GM23338 (cell line): Measurements from ENCODE around the gene SLC2A11. TPM values are rescaled to one million over a fixed set of nuclear protein-coding genes. Genes with fewer than 3 reads are reported as not detected.

Experiments used
- ATAC-seq: fragments of 200-7000 bp; cut with Tn5 transposase; 3 replicates; pipeline ENCODE4 v1.9.1; 2020
- DNase-seq: peaks from one replicate; pipeline ENCODE4 v3.0.0-alpha.2; 2015; ENCODE audit warnings: low spot score
- H2AFZ ChIP-seq: fragments of 200-600 bp; sonication (generic); 2 replicates; pipeline ENCODE4 v1.8.0; 2016; ENCODE audit warnings: antibody characterized with exemption, mild to moderate bottlenecking, moderate library complexity
- H3F3A ChIP-seq: fragments of 200-600 bp; sonication (generic); replicated peaks from 2 replicates; pipeline ENCODE4 v1.8.0; 2017; ENCODE audit warnings: antibody characterized with exemption, mixed run types, low read depth
- H3K27ac ChIP-seq: fragments of 200-600 bp; sonication (generic); 2 replicates; pipeline ENCODE4 v1.6.1; 2016; ENCODE audit warnings: low read depth
- H3K27me3 ChIP-seq: fragments of 200-600 bp; sonication (generic); 2 replicates; pipeline ENCODE4 v1.8.0; 2016; ENCODE audit warnings: mild to moderate bottlenecking, mixed run types, moderate library complexity; ENCODE audit not compliant: insufficient read depth
- H3K36me3 ChIP-seq: fragments of 200-600 bp; sonication (generic); 2 replicates; pipeline ENCODE4 v1.8.0; 2016; ENCODE audit warnings: mild to moderate bottlenecking; ENCODE audit not compliant: insufficient read depth
- H3K4me1 ChIP-seq: fragments of 200-600 bp; sonication (generic); 2 replicates; pipeline ENCODE4 v1.8.0; 2016; ENCODE audit warnings: mild to moderate bottlenecking, moderate library complexity; ENCODE audit not compliant: insufficient read depth
- H3K4me2 ChIP-seq: fragments of 200-600 bp; sonication (generic); 2 replicates; pipeline ENCODE4 v1.7.1; 2017; ENCODE audit warnings: mixed run types
- H3K4me3 ChIP-seq: fragments of 200-600 bp; sonication (generic); 2 replicates; pipeline ENCODE4 v1.6.1; 2016; ENCODE audit warnings: mixed run types
- H3K79me2 ChIP-seq: fragments of 200-600 bp; sonication (generic); replicated peaks from 2 replicates; pipeline ENCODE4 v1.8.0; 2017; ENCODE audit warnings: mild to moderate bottlenecking; ENCODE audit not compliant: insufficient read depth
- H3K9me2 ChIP-seq: fragments of 200-600 bp; sonication (generic); 2 replicates; pipeline ENCODE4 v1.8.0; 2017; ENCODE audit not compliant: insufficient read depth
- H4K20me1 ChIP-seq: fragments of 200-600 bp; sonication (generic); replicated peaks from 2 replicates; pipeline ENCODE4 v1.8.0; 2017; ENCODE audit warnings: mild to moderate bottlenecking; ENCODE audit not compliant: insufficient read depth
- H3K27ac Mint-ChIP-seq: 2 replicates; pipeline ENCODE4 v1.8.0; 2020; ENCODE audit warnings: inconsistent platforms, mild to moderate bottlenecking, moderate library complexity, mixed read lengths
- H3K27me3 Mint-ChIP-seq: 3 replicates; pipeline ENCODE4 v1.8.0; 2022; ENCODE audit warnings: low read depth, mild to moderate bottlenecking, moderate library complexity, mixed read lengths, inconsistent platforms; ENCODE audit not compliant: insufficient read depth, poor library complexity
- H3K36me3 Mint-ChIP-seq: 3 replicates; pipeline ENCODE4 v1.8.0; 2021; ENCODE audit warnings: low read depth, mild to moderate bottlenecking, inconsistent platforms, moderate library complexity, mixed read lengths
- H3K4me1 Mint-ChIP-seq: 3 replicates; pipeline ENCODE4 v1.8.0; 2020; ENCODE audit warnings: mild to moderate bottlenecking, inconsistent platforms, mixed read lengths
- H3K4me3 Mint-ChIP-seq: 3 replicates; pipeline ENCODE4 v1.8.0; 2021; ENCODE audit warnings: moderate library complexity, mild to moderate bottlenecking, inconsistent platforms, mixed read lengths
- H3K9me3 Mint-ChIP-seq: 3 replicates; pipeline ENCODE4 v1.8.0; 2020; ENCODE audit warnings: moderate library complexity, mild to moderate bottlenecking, inconsistent platforms, mixed read lengths
- CREB1 ChIP-seq: fragments of 250-450 bp; sonication (Bioruptor Pico); IDR thresholded peaks from 2 replicates; pipeline ENCODE4 v1.5.0; 2020; ENCODE audit warnings: low read depth, mild to moderate bottlenecking, moderate library complexity
- ETS1 ChIP-seq: IDR thresholded peaks from 2 replicates; pipeline ENCODE4 v1.6.1; 2016; ENCODE audit warnings: antibody characterized with exemption
- EZH2 ChIP-seq: fragments of 200-600 bp; sonication (generic); IDR thresholded peaks from one replicate; pipeline ENCODE4 v1.8.0; 2017; ENCODE audit warnings: antibody characterized with exemption, mild to moderate bottlenecking, low read depth; ENCODE audit not compliant: unreplicated experiment
- EZH2phosphoT487 ChIP-seq: fragments of 200-600 bp; sonication (generic); IDR thresholded peaks from one replicate; pipeline ENCODE4 v1.8.1; 2018; ENCODE audit warnings: antibody characterized with exemption; ENCODE audit not compliant: unreplicated experiment
- JUNB ChIP-seq: IDR thresholded peaks from one replicate; pipeline ENCODE4 v1.6.1; 2016; ENCODE audit warnings: antibody characterized with exemption; ENCODE audit not compliant: unreplicated experiment
- NANOG ChIP-seq: IDR thresholded peaks from 2 replicates; pipeline ENCODE4 v1.6.1; 2016; ENCODE audit warnings: antibody characterized with exemption, borderline replicate concordance
- POLR2AphosphoS5 ChIP-seq: IDR thresholded peaks from 2 replicates; pipeline ENCODE4 v1.6.1; 2016; ENCODE audit warnings: antibody characterized with exemption, low read depth
- STAT1 ChIP-seq: IDR thresholded peaks from one replicate; pipeline ENCODE4 v1.6.1; 2016; ENCODE audit warnings: antibody characterized with exemption; ENCODE audit not compliant: unreplicated experiment
- ZNF114 ChIP-seq: fragments of 250-450 bp; sonication (Bioruptor Pico); IDR thresholded peaks from 2 replicates; pipeline ENCODE4 v1.5.0; 2020; ENCODE audit warnings: mild to moderate bottlenecking, moderate library complexity
- ZNF331 ChIP-seq: fragments of 250-450 bp; sonication (Bioruptor Pico); IDR thresholded peaks from 2 replicates; pipeline ENCODE4 v1.5.0; 2020; ENCODE audit warnings: low read depth, mild to moderate bottlenecking, moderate library complexity
- ZNF462 ChIP-seq: fragments of 250-450 bp; sonication (Bioruptor Pico); IDR thresholded peaks from 2 replicates; pipeline ENCODE4 v1.5.0; 2020; ENCODE audit warnings: mild to moderate bottlenecking, moderate library complexity
- polyA plus RNA-seq: library from polyadenylated mRNA; unstranded; fragments of >200 nt; fragmentation: Nextera tagmentation; extraction: Ambion mirVana; gene quantifications from 2 replicates; pipeline ENCODE4 v1.2.1, GENCODE V29; 2016
- total RNA-seq: library from RNA; depleted of rRNA; stranded (reverse); fragments of >200 nt; shearing (Covaris generic); gene quantifications from 2 replicates; pipeline ENCODE4 v1.2.3, GENCODE V29; 2014
- TF ChIP-seq, protein P1 (sequence below): IDR thresholded peaks from one replicate; pipeline ENCODE4 v1.6.1; 2018; ENCODE audit warnings: antibody characterized with exemption; ENCODE audit not compliant: unreplicated experiment

The SLC2A11 gene
- total and polyA plus RNA-seq, 2 experiments from 2014 or later = 7.1 to 21.8 TPM

DNA sequence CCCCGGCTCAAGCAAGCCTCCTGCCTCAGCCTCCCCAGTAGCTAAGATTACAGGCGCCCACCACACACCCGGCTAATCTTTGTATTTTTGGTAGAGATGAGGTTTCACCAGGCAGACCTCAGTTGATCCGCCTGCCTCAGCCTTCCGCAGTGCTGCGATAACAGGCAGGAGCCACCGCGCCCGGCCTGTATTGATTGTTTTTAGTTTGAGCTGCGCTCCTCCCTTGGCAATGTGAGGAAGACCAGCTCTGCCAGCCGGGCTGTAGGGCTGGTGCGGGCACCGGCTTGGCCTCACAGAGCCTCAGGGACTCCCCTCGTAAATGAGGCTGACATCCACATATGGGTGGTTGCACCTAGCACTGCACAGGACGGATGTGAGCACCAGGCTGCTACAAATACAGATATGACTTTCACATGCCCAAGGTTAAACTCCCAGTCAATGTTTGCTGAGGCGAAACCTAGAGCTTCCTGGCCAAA is 7.5 kb upstream of the SLC2A11 start (continued):
- TF ChIP-seq ZNF114 (CRISPR knock-in tag) (no peak), ZNF331 (no peak), CREB1 (CRISPR knock-in tag) (no peak), ETS1 (no peak), JUNB (no peak), EZH2phosphoT487 (no peak), NANOG (no peak), EZH2 (no peak), POLR2AphosphoS5 (no peak), STAT1 (no peak)
- TF ChIP-seq, protein P1, sequence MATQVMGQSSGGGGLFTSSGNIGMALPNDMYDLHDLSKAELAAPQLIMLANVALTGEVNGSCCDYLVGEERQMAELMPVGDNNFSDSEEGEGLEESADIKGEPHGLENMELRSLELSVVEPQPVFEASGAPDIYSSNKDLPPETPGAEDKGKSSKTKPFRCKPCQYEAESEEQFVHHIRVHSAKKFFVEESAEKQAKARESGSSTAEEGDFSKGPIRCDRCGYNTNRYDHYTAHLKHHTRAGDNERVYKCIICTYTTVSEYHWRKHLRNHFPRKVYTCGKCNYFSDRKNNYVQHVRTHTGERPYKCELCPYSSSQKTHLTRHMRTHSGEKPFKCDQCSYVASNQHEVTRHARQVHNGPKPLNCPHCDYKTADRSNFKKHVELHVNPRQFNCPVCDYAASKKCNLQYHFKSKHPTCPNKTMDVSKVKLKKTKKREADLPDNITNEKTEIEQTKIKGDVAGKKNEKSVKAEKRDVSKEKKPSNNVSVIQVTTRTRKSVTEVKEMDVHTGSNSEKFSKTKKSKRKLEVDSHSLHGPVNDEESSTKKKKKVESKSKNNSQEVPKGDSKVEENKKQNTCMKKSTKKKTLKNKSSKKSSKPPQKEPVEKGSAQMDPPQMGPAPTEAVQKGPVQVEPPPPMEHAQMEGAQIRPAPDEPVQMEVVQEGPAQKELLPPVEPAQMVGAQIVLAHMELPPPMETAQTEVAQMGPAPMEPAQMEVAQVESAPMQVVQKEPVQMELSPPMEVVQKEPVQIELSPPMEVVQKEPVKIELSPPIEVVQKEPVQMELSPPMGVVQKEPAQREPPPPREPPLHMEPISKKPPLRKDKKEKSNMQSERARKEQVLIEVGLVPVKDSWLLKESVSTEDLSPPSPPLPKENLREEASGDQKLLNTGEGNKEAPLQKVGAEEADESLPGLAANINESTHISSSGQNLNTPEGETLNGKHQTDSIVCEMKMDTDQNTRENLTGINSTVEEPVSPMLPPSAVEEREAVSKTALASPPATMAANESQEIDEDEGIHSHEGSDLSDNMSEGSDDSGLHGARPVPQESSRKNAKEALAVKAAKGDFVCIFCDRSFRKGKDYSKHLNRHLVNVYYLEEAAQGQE = no peak

- Mint-ChIP-seq H3K4me3 (peak overlapping the region; percentile 79), H3K9me3 (no peaks in the 10 kb centered on the region), H3K27me3 (peaks cover 15% of the 10 kb centered on the region), H3K36me3 (no peaks in the 10 kb centered on the region; the same call in 1 of the 3 replicates), H3K27ac (peak overlapping the region; percentile 94), H3K4me1 (peaks cover 20% of the 10 kb centered on the region)
- DNase-seq (peak; percentile 83), ATAC-seq (peak; percentile 60)
- H3K36me3 ChIP-seq = no peaks in the 10 kb centered on the region
- peaks cover 3% of the 10 kb centered on the region for H3K79me2 ChIP-seq
- H3K4me2 ChIP-seq = peak overlapping the region; percentile 94
- H4K20me1 ChIP-seq = no peaks in the 10 kb centered on the region
- H3K9me2 ChIP-seq = no peaks in the 10 kb centered on the region
- H3K27ac ChIP-seq = peak overlapping the region; percentile 89
- H2AFZ ChIP-seq = peak overlapping the region; percentile 70
- no peaks in the 10 kb centered on the region for H3K27me3 ChIP-seq
- H3F3A ChIP-seq = peaks cover 25% of the 10 kb centered on the region
- H3K4me1 ChIP-seq = peaks cover 11% of the 10 kb centered on the region
- peak overlapping the region; percentile 75 for H3K4me3 ChIP-seq
- no peak for TF ChIP-seq ZNF114 (CRISPR knock-in tag)
- TF ChIP-seq ZNF462 (CRISPR knock-in tag) = no peak
- TF ChIP-seq EZH2 = no peak
- TF ChIP-seq NANOG = no peak
- no peak for TF ChIP-seq STAT1
- no peak for TF ChIP-seq POLR2AphosphoS5
- no peak for TF ChIP-seq ETS1
Measured at GRCh38 chr22:23856721-23857605, 712 bp upstream of the SLC2A11 start.
